Keratinocyte (primary cell): ENCODE results near the gene RHOG. TPM values are rescaled to one million over a fixed set of nuclear protein-coding genes. Genes with fewer than 3 reads are reported as not detected.

Experiments used
- DNase-seq: peaks from one replicate; pipeline ENCODE4 v3.0.0-alpha.2; 2011; ENCODE audit warnings: low read depth, missing footprints, low spot score
- FAIRE-seq: peaks from 2 replicates; lab custom pipeline; 2011; peaks lifted over from hg19 to GRCh38; lab: Jason Lieb, UNC
- H2AFZ ChIP-seq: 2 replicates; pipeline ENCODE4 v1.6.0; 2012; ENCODE audit warnings: low read length, control low read depth, inconsistent platforms; ENCODE audit not compliant: control insufficient read depth
- H3K27ac ChIP-seq: 2 replicates; pipeline ENCODE4 v1.5.1; 2011; ENCODE audit warnings: low read length; ENCODE audit not compliant: control insufficient read depth, insufficient read depth
- H3K27me3 ChIP-seq: 3 replicates; pipeline ENCODE4 v1.6.0; 2011; ENCODE audit warnings: low read length; ENCODE audit not compliant: control insufficient read depth, insufficient read depth; ENCODE audit errors: extremely low read depth
- H3K36me3 ChIP-seq, 2 experiments: 2 replicates in 1 of 2; 3 replicates in 1 of 2; pipeline ENCODE4 v1.5.1; 2011; ENCODE audit warnings: low read length in 2 of 2, mild to moderate bottlenecking in 1 of 2; ENCODE audit not compliant: control insufficient read depth in 2 of 2, insufficient read depth in 2 of 2; ENCODE audit errors: extremely low read depth in 1 of 2
- H3K4me1 ChIP-seq: 3 replicates; pipeline ENCODE4 v1.5.1; 2011; ENCODE audit warnings: low read length; ENCODE audit not compliant: control insufficient read depth, insufficient read depth; ENCODE audit errors: extremely low read depth
- H3K4me2 ChIP-seq: 3 replicates; pipeline ENCODE4 v1.6.0; 2011; ENCODE audit warnings: low read depth, low read length; ENCODE audit not compliant: control insufficient read depth, insufficient read depth; ENCODE audit errors: extremely low read depth
- H3K4me3 ChIP-seq, 3 experiments: fragments of 200-600 bp in 1 of 3; sonication (generic) in 1 of 3; 2 replicates in 2 of 3; 3 replicates in 1 of 3; pipeline ENCODE4 v1.5.1; 2011 to 2016; ENCODE audit warnings: low read length in 3 of 3, mild to moderate bottlenecking in 3 of 3, control low read depth in 2 of 3, inconsistent platforms in 1 of 3, low read depth in 1 of 3, mixed read lengths in 1 of 3, mixed run types in 1 of 3, moderate library complexity in 1 of 3; ENCODE audit not compliant: control insufficient read depth in 2 of 3, insufficient read depth in 2 of 3; ENCODE audit errors: extremely low read depth in 1 of 3
- H3K79me2 ChIP-seq: 2 replicates; pipeline ENCODE4 v1.6.0; 2012; ENCODE audit warnings: low read length; ENCODE audit not compliant: control insufficient read depth, insufficient read depth
- H3K9ac ChIP-seq: 3 replicates; pipeline ENCODE4 v1.6.0; 2011; ENCODE audit warnings: low read length; ENCODE audit not compliant: control insufficient read depth, insufficient read depth; ENCODE audit errors: extremely low read depth
- H3K9me1 ChIP-seq: 3 replicates; pipeline ENCODE4 v1.6.0; 2011; ENCODE audit warnings: low read length; ENCODE audit not compliant: control insufficient read depth, insufficient read depth; ENCODE audit errors: extremely low read depth
- H3K9me3 ChIP-seq: 2 replicates; pipeline ENCODE4 v1.5.1; 2012; ENCODE audit warnings: low read depth, low read length; ENCODE audit not compliant: control insufficient read depth
- H4K20me1 ChIP-seq: 3 replicates; pipeline ENCODE4 v1.6.0; 2011; ENCODE audit warnings: low read length; ENCODE audit not compliant: control insufficient read depth, insufficient read depth; ENCODE audit errors: extremely low read depth
- CTCF ChIP-seq, 3 experiments: IDR thresholded peaks in 1 of 3; conservative IDR thresholded peaks in 1 of 3; optimal IDR thresholded peaks in 1 of 3; 2 replicates in 2 of 3; 3 replicates in 1 of 3; pipeline versions ENCODE3 to v1.5.1; 2011; ENCODE audit warnings: low read length in 3 of 3, mild to moderate bottlenecking in 3 of 3, moderate library complexity in 2 of 3, control low read depth in 1 of 3, inconsistent platforms in 1 of 3; ENCODE audit not compliant: insufficient read depth in 2 of 3; ENCODE audit errors: extremely low read depth in 1 of 3
- EZH2 ChIP-seq: IDR thresholded peaks from one replicate; pipeline ENCODE4 v1.6.1; 2012; ENCODE audit warnings: inconsistent platforms, mild to moderate bottlenecking, low read length, moderate library complexity
- dilution Hi-C: fragments of 300-500 bp; cut with MboI; formaldehyde crosslinking; loops from one replicate; pipeline ENCODE4 v1.7.0; 2020; ENCODE audit warnings: low sequenced_read_pairs; ENCODE audit not compliant: extremely low pct_ligation_motif_present
- polyA plus RNA-seq, 5 experiments: library from polyadenylated mRNA; depleted of rRNA in 3 of 5; stranded (reverse) in 3 of 5; stranded (forward) in 1 of 5; unstranded in 1 of 5; fragments of >200 nt; gene quantifications; 1 replicate in 1 of 5; 2 replicates in 3 of 5; 3 replicates in 1 of 5; pipeline versions ENCODE4 v1.2.1 to v1.2.3, GENCODE V29; 2011 to 2012; ENCODE audit warnings: missing spikeins in 2 of 5, low read depth in 1 of 5, low replicate concordance in 1 of 5

Gene RHOG
- polyA plus RNA-seq, 1 donor (not counting 4 experiments of a cell fraction or from before 2014, with no cell fraction given) = 39.8 TPM

GRCh38 chr11:3822312-3822711 lies 18.4 kb downstream of the RHOG start:
- dilution Hi-C loops = no loop called here
- peaks cover 1% of the 10 kb centered on the region for H3K79me2 ChIP-seq
- H3K27me3 ChIP-seq = no peaks in the 10 kb centered on the region
- no peak overlapping the region for H3K4me3 ChIP-seq
- no peak overlapping the region for H3K9ac ChIP-seq
- no peaks in the 10 kb centered on the region for H4K20me1 ChIP-seq
- no peak overlapping the region for H3K27ac ChIP-seq
- H3K4me1 ChIP-seq = peaks cover 11% of the 10 kb centered on the region
- H3K36me3 ChIP-seq = peaks cover 14 to 19% of the 10 kb centered on the region in 2 experiments
- FAIRE-seq (no peak), DNase-seq (no peak)
- peaks cover 3% of the 10 kb centered on the region for H3K9me1 ChIP-seq
- no peak overlapping the region for H3K4me2 ChIP-seq
- TF ChIP-seq EZH2 = no peak
- no peak for TF ChIP-seq CTCF (optimal IDR thresholded peaks at IDR 0.05 in 1 of 3, IDR thresholded peaks at IDR 0.05 in 1 of 3, conservative IDR thresholded peaks at IDR 0.05 in 1 of 3; ENCODE audit: extremely low read depth in 1 of 3, insufficient read depth in 2 of 3, low read length in 3 of 3)
- H2AFZ ChIP-seq = no peak overlapping the region
- no peaks in the 10 kb centered on the region for H3K9me3 ChIP-seq

GRCh38 chr11:3820971-3821370 lies 19.8 kb downstream of the RHOG start:
- Histone ChIP-seq H3K4me3 (no peak overlapping the region), H3K9me1 (peaks cover 3% of the 10 kb centered on the region), H2AFZ (no peak overlapping the region), H3K4me1 (peaks cover 11% of the 10 kb centered on the region), H3K9ac (no peak overlapping the region), H3K27ac (no peak overlapping the region), H3K27me3 (no peaks in the 10 kb centered on the region), H3K4me2 (no peak overlapping the region), H3K79me2 (no peaks in the 10 kb centered on the region), H4K20me1 (no peaks in the 10 kb centered on the region), H3K9me3 (no peaks in the 10 kb centered on the region), H3K36me3 (peaks cover 6 to 9% of the 10 kb centered on the region in 2 experiments)
- DNase-seq (no peak), FAIRE-seq (no peak)
- dilution Hi-C loops = no loop called here
- TF ChIP-seq EZH2 (no peak), CTCF (optimal IDR thresholded peaks at IDR 0.05 in 1 of 3, IDR thresholded peaks at IDR 0.05 in 1 of 3, conservative IDR thresholded peaks at IDR 0.05 in 1 of 3; ENCODE audit: extremely low read depth in 1 of 3, insufficient read depth in 2 of 3, low read length in 3 of 3) (no peak)
